IMR-90 (cell line): Measurements from ENCODE around the gene XPR1. TPM values are rescaled to one million over a fixed set of nuclear protein-coding genes. Genes with fewer than 3 reads are reported as not detected.

Experiments
- ATAC-seq: fragments of 200-7000 bp; cut with Tn5 transposase; 2 replicates; pipeline ENCODE4 v1.9.1; 2020; ENCODE audit warnings: low read depth, mild to moderate bottlenecking, moderate library complexity
- BruUV-seq: library from RNA; stranded (reverse); fragments of 400-500 nt; replicated peaks from 2 replicates; lab custom pipeline; 2021; lab: Mats Ljungman, UMichigan
- CTCF ChIA-PET: fragments of 300-600 bp; formaldehyde crosslinking; extraction: SDS; loops from one replicate; lab custom pipeline; 2021; ENCODE audit warnings: antibody characterized with exemption; lab: Yijun Ruan, JAX
- POLR2A ChIA-PET: fragments of 300-600 bp; sonication (Branson Sonifier 250); formaldehyde crosslinking; loops from one replicate; lab custom pipeline; 2022; ENCODE audit warnings: antibody characterized with exemption; ENCODE audit not compliant: unreplicated experiment; lab: Charles Lee
- DNase-seq: peaks from one replicate; pipeline ENCODE4 v3.0.0; 2013
- H2AFZ ChIP-seq: replicated peaks from 2 replicates; pipeline ENCODE3; 2013; ENCODE audit warnings: low read length, mild to moderate bottlenecking; ENCODE audit not compliant: poor library complexity
- H2AK5ac ChIP-seq: 2 replicates; pipeline ENCODE4 v1.6.1; 2013; ENCODE audit warnings: low read depth, low read length, inconsistent platforms
- H2AK9ac ChIP-seq: replicated peaks from 2 replicates; pipeline ENCODE3; 2013; ENCODE audit warnings: mild to moderate bottlenecking, low read depth, low read length, moderate library complexity; ENCODE audit not compliant: poor library complexity
- H2BK120ac ChIP-seq: 2 replicates; pipeline ENCODE4 v1.6.1; 2013; ENCODE audit warnings: low read depth, low read length, inconsistent platforms
- H2BK15ac ChIP-seq: 3 replicates; pipeline ENCODE4 v1.6.1; 2013; ENCODE audit warnings: low read depth, low read length, inconsistent platforms
- H2BK20ac ChIP-seq: 2 replicates; pipeline ENCODE4 v1.6.1; 2013; ENCODE audit warnings: low read depth, mild to moderate bottlenecking, inconsistent platforms, low read length, moderate library complexity
- H2BK5ac ChIP-seq: 2 replicates; pipeline ENCODE4 v1.6.1; 2013; ENCODE audit warnings: mild to moderate bottlenecking, low read depth, low read length, inconsistent platforms; ENCODE audit not compliant: poor library complexity, severe bottlenecking
- H3K14ac ChIP-seq: replicated peaks from 2 replicates; pipeline ENCODE4 v1.6.1; 2013; ENCODE audit warnings: low read depth, low read length, inconsistent platforms
- H3K18ac ChIP-seq: 2 replicates; pipeline ENCODE4 v1.6.1; 2013; ENCODE audit warnings: low read depth, low read length, control low read depth
- H3K23ac ChIP-seq: 2 replicates; pipeline ENCODE4 v1.6.1; 2013; ENCODE audit warnings: low read depth, low read length, inconsistent platforms
- H3K27ac ChIP-seq: 2 replicates; pipeline ENCODE4 v1.5.1; 2013; ENCODE audit warnings: mild to moderate bottlenecking, control low read depth, low read length; ENCODE audit not compliant: insufficient read depth
- H3K27me3 ChIP-seq: 2 replicates; pipeline ENCODE4 v1.6.1; 2013; ENCODE audit warnings: low read length; ENCODE audit not compliant: control insufficient read depth, insufficient read depth
- H3K36me3 ChIP-seq: 2 replicates; pipeline ENCODE4 v1.6.1; 2013; ENCODE audit warnings: low read length, mixed read lengths; ENCODE audit not compliant: control insufficient read depth, insufficient read depth
- H3K4ac ChIP-seq: 2 replicates; pipeline ENCODE4 v1.6.1; 2013; ENCODE audit warnings: low read depth, low read length, inconsistent platforms
- H3K4me1 ChIP-seq: 2 replicates; pipeline ENCODE4 v1.6.1; 2013; ENCODE audit warnings: low read length, mixed read lengths; ENCODE audit not compliant: control insufficient read depth, insufficient read depth
- H3K4me2 ChIP-seq: 2 replicates; pipeline ENCODE4 v1.6.1; 2013; ENCODE audit warnings: low read depth, mild to moderate bottlenecking, control low read depth, low read length, moderate library complexity
- H3K4me3 ChIP-seq: 2 replicates; pipeline ENCODE4 v1.5.1; 2013; ENCODE audit warnings: low read depth, mild to moderate bottlenecking, control low read depth, low read length, moderate library complexity; ENCODE audit not compliant: insufficient read depth
- H3K56ac ChIP-seq: 2 replicates; pipeline ENCODE4 v1.6.1; 2013; ENCODE audit warnings: low read length, inconsistent platforms; ENCODE audit not compliant: insufficient read depth; ENCODE audit errors: extremely low read depth
- H3K79me1 ChIP-seq, 2 experiments: 2 replicates each; pipeline ENCODE4 v1.6.1; 2013; ENCODE audit warnings: low read length in 2 of 2, inconsistent platforms in 1 of 2, low read depth in 1 of 2
- H3K9ac ChIP-seq: 2 replicates; pipeline ENCODE4 v1.6.1; 2013; ENCODE audit warnings: low read depth, low read length, control low read depth
- H3K9me1 ChIP-seq: 2 replicates; pipeline ENCODE4 v1.6.1; 2013; ENCODE audit warnings: low read length, inconsistent platforms; ENCODE audit not compliant: insufficient read depth
- H3K9me3 ChIP-seq: 2 replicates; pipeline ENCODE4 v1.6.1; 2013; ENCODE audit warnings: low read length; ENCODE audit not compliant: control insufficient read depth, insufficient read depth
- H4K20me1 ChIP-seq: 2 replicates; pipeline ENCODE4 v1.6.1; 2013; ENCODE audit warnings: low read length, inconsistent platforms; ENCODE audit not compliant: insufficient read depth
- H4K5ac ChIP-seq: 2 replicates; pipeline ENCODE4 v1.6.1; 2013; ENCODE audit warnings: mild to moderate bottlenecking, low read depth, low read length, control low read depth
- H4K8ac ChIP-seq, 2 experiments: 2 replicates each; pipeline ENCODE4 v1.6.1; 2013; ENCODE audit warnings: low read depth in 2 of 2, low read length in 2 of 2, control low read depth in 1 of 2, inconsistent platforms in 1 of 2
- H4K91ac ChIP-seq: 2 replicates; pipeline ENCODE4 v1.6.1; 2013; ENCODE audit warnings: low read depth, low read length, inconsistent platforms; ENCODE audit not compliant: insufficient read depth
- CEBPB ChIP-seq: IDR thresholded peaks from 2 replicates; pipeline ENCODE4 v1.6.1; 2012; ENCODE audit warnings: low read depth, low read length, improper control_type of control experiment
- MAFK ChIP-seq: IDR thresholded peaks from 2 replicates; pipeline ENCODE4 v1.6.1; 2012; ENCODE audit warnings: low read depth, low read length, improper control_type of control experiment
- MAZ ChIP-seq: IDR thresholded peaks from 2 replicates; pipeline ENCODE4 v1.6.1; 2012; ENCODE audit warnings: low read depth, mild to moderate bottlenecking, low read length, improper control_type of control experiment, moderate library complexity, borderline replicate concordance
- NFE2L2 ChIP-seq: fragments of 150-350 bp; IDR thresholded peaks from 2 replicates; pipeline ENCODE4 v1.6.1; 2016; ENCODE audit warnings: low read depth, mild to moderate bottlenecking, low read length
- POLR2A ChIP-seq: IDR thresholded peaks from 2 replicates; pipeline ENCODE4 v1.6.1; 2012; ENCODE audit warnings: mild to moderate bottlenecking, low read depth, low read length
- RAD21 ChIP-seq: IDR thresholded peaks from 2 replicates; pipeline ENCODE4 v1.6.1; 2012; ENCODE audit warnings: low read length, improper control_type of control experiment
- RCOR1 ChIP-seq: IDR thresholded peaks from 2 replicates; pipeline ENCODE4 v1.6.1; 2012; ENCODE audit warnings: mild to moderate bottlenecking, low read length, improper control_type of control experiment; ENCODE audit not compliant: insufficient replicate concordance
- RFX5 ChIP-seq: IDR thresholded peaks from 2 replicates; pipeline ENCODE4 v1.8.0; 2012; ENCODE audit warnings: low read depth, mild to moderate bottlenecking, low read length, moderate library complexity
- USF2 ChIP-seq: fragments of 150-350 bp; IDR thresholded peaks from 2 replicates; pipeline ENCODE4 v1.6.1; 2017; ENCODE audit warnings: mild to moderate bottlenecking, antibody characterized with exemption, low read length, low read depth
- WGBS, 2 experiments: methylation state at CpG; one replicate each; pipeline versions ENCODE4 v1.1.5 to v1.1.7; 2013; ENCODE audit warnings: missing lambda C conversion rate in 2 of 2; ENCODE audit not compliant: insufficient read length in 1 of 2; ENCODE audit errors: extremely low coverage in 2 of 2; 5-methylcytosine and 5-hydroxymethylcytosine counted together
- dilution Hi-C: fragments of 300-500 bp; cut with HindIII; formaldehyde crosslinking; loops from one replicate; pipeline ENCODE4 v1.14.3; 2018; ENCODE audit warnings: low sequenced_read_pairs; ENCODE audit not compliant: unreplicated experiment
- in situ Hi-C: fragments of 300-500 bp; cut with MboI; formaldehyde crosslinking; loops from 3 replicates; pipeline ENCODE4 v1.14.3; 2019; ENCODE audit warnings: low sequenced_read_pairs, inconsistent platforms, mixed read lengths
- intact Hi-C: fragments of 100-400 bp; cut with micrococcal nuclease; formaldehyde crosslinking; loops from 2 replicates; pipeline ENCODE4 v1.10.0; 2022
- polyA plus RNA-seq, 3 experiments: library from polyadenylated mRNA; depleted of rRNA; stranded (reverse); fragments of >200 nt; gene quantifications; 2 replicates each; pipeline ENCODE4 v1.2.3, GENCODE V29; 2012; ENCODE audit warnings: low replicate concordance in 1 of 3
- total RNA-seq: library from RNA; depleted of rRNA; stranded (reverse); fragments of >200 nt; gene quantifications from 2 replicates; pipeline ENCODE4 v1.2.3, GENCODE V29; 2012

The XPR1 gene
- total and polyA plus RNA-seq, 2 of the 4 experiments (the other 2 are of a cell fraction) = 11.8 to 25.1 TPM

- H2AK5ac ChIP-seq = no peak overlapping the region
- no peak overlapping the region for H2AFZ ChIP-seq
- no peak overlapping the region for H2BK15ac ChIP-seq
- H3K4me1 ChIP-seq = peaks cover 13% of the 10 kb centered on the region
- no peak overlapping the region for H2AK9ac ChIP-seq
- H4K8ac ChIP-seq = no peak overlapping the region
- H3K14ac ChIP-seq = no peak overlapping the region
- DNase-seq (no peak), ATAC-seq (no peak)
- H3K4me2 ChIP-seq = no peak overlapping the region
- H2BK120ac ChIP-seq = no peak overlapping the region
- no peak overlapping the region for H3K27ac ChIP-seq
- no peak overlapping the region for H3K4me3 ChIP-seq
- H4K91ac ChIP-seq = no peak overlapping the region
- no peak overlapping the region for H3K9ac ChIP-seq
- H3K9me1 ChIP-seq = 0 out of 2 replicates have a peak, but pooled peaks cover 10% of the 10 kb centered on the region
- no peak overlapping the region for H3K18ac ChIP-seq
- H3K4ac ChIP-seq = no peak overlapping the region
- CTCF ChIA-PET = interaction anchor here (0.7 kb wide), 1 partner anchor 38 kb away, joined by 4 read pairs; no protein-coding TSS in a partner anchor
- H3K9me3 ChIP-seq = no peaks in the 10 kb centered on the region
- TF ChIP-seq CEBPB (no peak), MAFK (no peak), RFX5 (no peak), RCOR1 (no peak), POLR2A (no peak), USF2 (no peak), RAD21 (no peak), NFE2L2 (no peak), MAZ (no peak)
- H3K36me3 ChIP-seq = no peaks in the 10 kb centered on the region
- no peak overlapping the region for H3K56ac ChIP-seq
- dilution Hi-C loops (no loop called here), in situ Hi-C loops (no loop called here), intact Hi-C loops (no loop called here)
- H3K23ac ChIP-seq = no peak overlapping the region
- H2BK5ac ChIP-seq = no peak overlapping the region
- H3K27me3 ChIP-seq = no peaks in the 10 kb centered on the region
- no peak overlapping the region for H2BK20ac ChIP-seq
- POLR2A ChIA-PET = no interaction called here
- BruUV-seq = no TSS peak
- no peak overlapping the region for H4K5ac ChIP-seq
- H4K20me1 ChIP-seq = no peaks in the 10 kb centered on the region
- peaks cover 0 to 3% of the 10 kb centered on the region in 2 experiments; a peak in 1 of 4 replicates for H3K79me1 ChIP-seq
- no CpG with 5 or more reads among the region's 2 CpGs for WGBS, 2 experiments
Observed at GRCh38 chr1:180588121-180588520, 43.7 kb upstream of the XPR1 start.
